ENCODE measurements around the gene GJB2. TPM values are rescaled to one million over a fixed set of nuclear protein-coding genes. Genes with fewer than 3 reads are reported as not detected.

The GJB2 gene
- total RNA-seq: 1 to 10 TPM in 2 of 8 experiments, under 1 TPM in 3, not detected in 3; 0.05 to 3.6 (median 0.17) TPM

DNA sequence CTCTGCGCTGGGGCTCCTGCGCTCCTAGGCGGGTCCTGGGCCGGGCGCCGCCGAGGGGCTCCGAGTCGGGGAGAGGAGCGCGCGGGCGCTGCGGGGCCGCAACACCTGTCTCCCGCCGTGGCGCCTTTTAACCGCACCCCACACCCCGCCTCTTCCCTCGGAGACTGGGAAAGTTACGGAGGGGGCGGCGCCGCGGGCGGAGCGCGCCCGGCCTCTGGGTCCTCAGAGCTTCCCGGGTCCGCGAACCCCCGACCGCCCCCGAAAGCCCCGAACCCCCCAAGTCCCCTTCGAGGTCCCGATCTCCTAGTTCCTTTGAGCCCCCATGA is at the start of gene GJB2:
Gene GJB2, minus strand, starts transcription at position 103 of the 326 bp plus-strand sequence. CDS start 3,357 bp downstream, outside the sequence.
- Histone ChIP-seq H3K4me3 (peak within 1 kb of the TSS; percentile 19 to 37 (median 30)), H3K4me1 (replicated peaks in 1 of 2) (peaks cover 6 to 17% of the 10 kb centered on the region in 2 donors), H3K27ac (no peak within 1 kb of the TSS)
- in situ Hi-C loops (cut with MboI; ENCODE audit: low pct_unique_long_range_greater_than_20kb in 2 of 9, low sequenced_read_pairs in 9 of 9, unreplicated experiment in 9 of 9): loop anchor here in 6 of 9 experiments (25.0 kb wide), 4 partner anchors 270 to 745 kb away; partner anchors contain the start of gene XPO4 (in 5 of the 6)
- 0 to 6% methylated on average over 1 to 7 of the region's 39 CpGs; no CpG with 5 or more reads in 8 of the 10 experiments for WGBS, 10 experiments
- ATAC-seq (replicated peaks in 6 of 8): peak; percentile 27 to 55 (median 44)

GRCh38 chr13:20241593-20241992 is 48.9 kb upstream of the GJB2 start:
- 0 to 67% (median 29%) methylated on average over 1 to 2 of the region's 2 CpGs; no CpG with 5 or more reads in 7 of the 10 experiments for whole genome bisulfite sequencing, 10 experiments
- ATAC-seq (replicated peaks in 6 of 8): no peak
- in situ Hi-C loops (cut with MboI; ENCODE audit: low pct_unique_long_range_greater_than_20kb in 2 of 9, low sequenced_read_pairs in 9 of 9, unreplicated experiment in 9 of 9): no loop called here
- no peak overlapping the region for H3K27ac ChIP-seq
- no peaks in the 10 kb centered on the region for H3K4me1 ChIP-seq (replicated peaks in 1 of 2)
- no peak overlapping the region for H3K4me3 ChIP-seq

DNA sequence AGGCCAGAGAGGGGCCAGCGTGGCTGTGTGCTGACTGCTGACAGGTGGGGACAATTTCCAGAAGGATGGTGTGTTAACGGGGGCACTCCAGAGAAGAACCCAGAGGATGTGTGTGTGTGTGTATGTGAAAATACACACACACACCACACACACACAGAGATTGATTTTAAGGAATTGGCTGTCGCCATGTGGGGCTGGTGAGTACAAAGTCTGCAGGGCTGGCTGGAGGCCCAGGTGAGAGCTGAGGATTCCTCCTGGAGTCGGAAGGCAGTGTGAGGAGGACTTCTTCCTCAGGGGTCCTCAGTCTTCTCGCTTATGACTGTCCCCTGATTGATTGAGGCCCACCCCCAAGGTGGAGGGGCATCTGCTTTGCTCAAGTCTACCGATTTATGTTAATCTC is 47.0 kb upstream of the GJB2 start:
- Histone ChIP-seq H3K4me3 (no peak overlapping the region), H3K4me1 (replicated peaks in 1 of 2) (no peaks in the 10 kb centered on the region), H3K27ac (no peak overlapping the region)
- no peak for ATAC-seq (replicated peaks in 6 of 8)
- WGBS, 10 experiments: 40 to 100% (median 90%) methylated on average over 1 to 2 of the region's 6 CpGs; no CpG with 5 or more reads in 6 of the 10 experiments
- in situ Hi-C loops (cut with MboI; ENCODE audit: low pct_unique_long_range_greater_than_20kb in 2 of 9, low sequenced_read_pairs in 9 of 9, unreplicated experiment in 9 of 9): no loop called here

- no peak overlapping the region for H3K27ac ChIP-seq
- no peak for ATAC-seq (replicated peaks in 6 of 8)
- 44 to 94% (median 78%) methylated on average over 2 to 11 of the region's 25 CpGs; no CpG with 5 or more reads in 3 of the 10 experiments for WGBS, 10 experiments
- in situ Hi-C loops (cut with MboI; ENCODE audit: low pct_unique_long_range_greater_than_20kb in 2 of 9, low sequenced_read_pairs in 9 of 9, unreplicated experiment in 9 of 9): no loop called here
- H3K4me1 ChIP-seq (replicated peaks in 1 of 2): no peaks in the 10 kb centered on the region
- peak overlapping the region in 1 of 5 donors; percentile 16 for H3K4me3 ChIP-seq
Measured at GRCh38 chr13:20232556-20233277, 40.0 kb upstream of the GJB2 start.

DNA sequence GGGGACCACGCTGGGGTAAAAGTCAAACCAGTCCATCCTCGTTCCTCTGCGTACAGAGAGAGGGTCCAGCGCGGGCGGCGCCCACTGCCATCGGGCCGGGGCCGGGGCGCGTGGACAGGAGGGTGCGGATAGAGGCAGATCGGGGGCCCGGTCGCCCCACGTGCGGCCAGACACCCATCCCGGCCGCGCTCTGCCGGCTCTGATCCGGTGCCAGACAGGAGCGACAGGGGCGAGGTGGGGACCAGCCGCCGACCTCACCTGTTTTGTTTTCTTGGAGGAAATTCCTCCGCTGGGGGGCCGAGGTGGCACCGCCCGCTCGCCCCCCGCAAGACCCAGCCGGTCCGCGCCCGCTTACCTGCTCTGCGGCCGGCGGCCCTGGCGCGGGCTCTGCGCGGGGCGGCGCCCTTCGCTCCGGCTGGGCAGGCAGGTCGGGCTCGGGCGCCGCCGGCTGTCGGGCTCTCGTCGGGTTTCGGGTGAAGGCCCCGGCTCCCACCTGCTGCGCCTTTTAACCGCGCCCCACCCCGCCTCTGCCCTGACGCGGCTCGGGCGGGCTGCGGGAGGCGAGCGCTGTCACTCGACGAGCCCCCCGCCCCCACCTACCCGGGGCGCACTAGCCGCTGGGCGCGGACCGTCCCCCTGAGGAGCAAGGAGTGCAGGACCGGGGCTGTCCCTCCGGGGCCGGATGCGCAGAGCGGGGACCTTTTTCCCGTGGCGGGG is 39.3 kb upstream of the GJB2 start, which contains the start of gene GJB6:
Gene GJB6, minus strand, starts transcription at position 481 of the 717 bp plus-strand sequence. CDS start 8,839 bp downstream, outside the sequence.
- H3K4me3 ChIP-seq: peak within 1 kb of the TSS in 3 of 5 donors; percentile 14 to 16 (median 15)
- no peaks in the 10 kb centered on the region for H3K4me1 ChIP-seq (replicated peaks in 1 of 2)
- ATAC-seq (replicated peaks in 6 of 8): peak in 5 of 8 experiments; percentile 16 to 82 (median 43)
- WGBS, 10 experiments: 0 to 20% (median 2%) methylated on average over 2 to 5 of the region's 85 CpGs; no CpG with 5 or more reads in 6 of the 10 experiments
- in situ Hi-C loops (cut with MboI; ENCODE audit: low pct_unique_long_range_greater_than_20kb in 2 of 9, low sequenced_read_pairs in 9 of 9, unreplicated experiment in 9 of 9): no loop called here
- H3K27ac ChIP-seq: no peak within 1 kb of the TSS

- no peak overlapping the region for H3K27ac ChIP-seq
- H3K4me3 ChIP-seq: no peak overlapping the region
Measured at GRCh38 chr13:20230913-20231838, 38.4 kb upstream of the GJB2 start.

GRCh38 chr13:20227730-20228129 is 35.0 kb upstream of the GJB2 start:
- WGBS, 10 experiments: 0 to 100% (median 70%) methylated on average over 1 to 2 of the region's 6 CpGs; no CpG with 5 or more reads in 2 of the 10 experiments
- no peaks in the 10 kb centered on the region for H3K4me1 ChIP-seq (replicated peaks in 1 of 2)
- in situ Hi-C loops (cut with MboI; ENCODE audit: low pct_unique_long_range_greater_than_20kb in 2 of 9, low sequenced_read_pairs in 9 of 9, unreplicated experiment in 9 of 9): no loop called here
- no peak overlapping the region for H3K27ac ChIP-seq
- H3K4me3 ChIP-seq: no peak overlapping the region
- no peak for ATAC-seq (replicated peaks in 6 of 8)

More at GRCh38 chr13:20230913-20231838, 38.4 kb upstream of the GJB2 start:
- WGBS, 10 experiments: 13 to 55% (median 25%) methylated on average over 1 to 16 of the region's 30 CpGs
- no peak for ATAC-seq (replicated peaks in 6 of 8)
- no peaks in the 10 kb centered on the region for H3K4me1 ChIP-seq (replicated peaks in 1 of 2)
- in situ Hi-C loops (cut with MboI; ENCODE audit: low pct_unique_long_range_greater_than_20kb in 2 of 9, low sequenced_read_pairs in 9 of 9, unreplicated experiment in 9 of 9): no loop called here

DNA sequence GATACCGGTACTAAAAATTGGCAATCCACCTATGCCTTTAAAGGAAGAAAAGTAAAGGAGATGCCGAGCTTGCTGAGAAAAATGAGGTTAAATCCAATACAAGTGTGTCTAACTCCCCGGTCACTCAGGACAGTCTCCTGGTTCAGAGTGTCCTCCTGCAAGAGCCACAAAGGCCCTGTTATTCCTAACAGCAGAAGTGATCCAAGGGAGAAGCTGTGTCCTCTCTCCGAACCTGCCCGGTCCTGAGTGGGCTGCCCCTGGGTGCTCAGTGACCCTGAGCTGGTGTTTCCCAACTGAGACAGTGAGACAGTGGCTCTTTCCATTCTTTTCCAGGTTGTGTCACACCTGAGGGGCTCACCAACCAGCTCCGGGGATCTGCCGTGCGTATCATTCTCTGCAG is 34.5 kb upstream of the GJB2 start:
- no peak for ATAC-seq (replicated peaks in 6 of 8)
- in situ Hi-C loops (cut with MboI; ENCODE audit: low pct_unique_long_range_greater_than_20kb in 2 of 9, low sequenced_read_pairs in 9 of 9, unreplicated experiment in 9 of 9): no loop called here
- 0 to 100% (median 95%) methylated on average over 1 to 4 of the region's 8 CpGs; no CpG with 5 or more reads in 1 of the 10 experiments for WGBS, 10 experiments
- Histone ChIP-seq H3K4me1 (replicated peaks in 1 of 2) (no peaks in the 10 kb centered on the region), H3K4me3 (no peak overlapping the region), H3K27ac (no peak overlapping the region)

GRCh38 chr13:20222553-20222952 is 29.8 kb upstream of the GJB2 start:
- H3K4me3 ChIP-seq: no peak overlapping the region
- in situ Hi-C loops (cut with MboI; ENCODE audit: low pct_unique_long_range_greater_than_20kb in 2 of 9, low sequenced_read_pairs in 9 of 9, unreplicated experiment in 9 of 9): no loop called here
- no peaks in the 10 kb centered on the region for H3K4me1 ChIP-seq (replicated peaks in 1 of 2)
- 27 to 100% (median 79%) methylated on average over 1 to 5 of the region's 5 CpGs for WGBS, 10 experiments
- no peak for ATAC-seq (replicated peaks in 6 of 8)
- H3K27ac ChIP-seq: no peak overlapping the region

DNA sequence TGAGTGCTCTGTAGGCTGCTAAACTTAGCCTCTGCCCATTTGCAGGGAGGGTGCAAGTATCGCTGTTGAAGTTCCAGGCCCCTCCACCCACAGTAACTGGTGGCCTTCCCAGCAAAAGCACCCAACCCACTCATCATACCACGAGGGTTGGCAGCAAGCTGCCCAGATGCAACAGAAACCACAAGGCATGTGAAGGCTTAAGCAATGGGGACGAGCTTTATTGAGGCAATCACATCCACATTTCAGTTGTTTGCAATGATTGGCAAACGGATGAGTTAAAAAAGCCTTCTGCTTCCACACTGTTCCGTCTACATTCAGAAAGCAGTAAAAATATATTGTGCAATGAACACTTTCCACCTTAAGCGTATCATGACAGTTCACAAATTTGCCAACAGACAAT is 29.0 kb upstream of the GJB2 start:
- in situ Hi-C loops (cut with MboI; ENCODE audit: low pct_unique_long_range_greater_than_20kb in 2 of 9, low sequenced_read_pairs in 9 of 9, unreplicated experiment in 9 of 9): no loop called here
- H3K4me3 ChIP-seq: no peak overlapping the region
- no peaks in the 10 kb centered on the region for H3K4me1 ChIP-seq (replicated peaks in 1 of 2)
- 0 to 100% (median 63%) methylated on average over 1 to 5 of the region's 6 CpGs; no CpG with 5 or more reads in 1 of the 10 experiments for WGBS, 10 experiments
- ATAC-seq (replicated peaks in 6 of 8): no peak
- H3K27ac ChIP-seq: no peak overlapping the region

DNA sequence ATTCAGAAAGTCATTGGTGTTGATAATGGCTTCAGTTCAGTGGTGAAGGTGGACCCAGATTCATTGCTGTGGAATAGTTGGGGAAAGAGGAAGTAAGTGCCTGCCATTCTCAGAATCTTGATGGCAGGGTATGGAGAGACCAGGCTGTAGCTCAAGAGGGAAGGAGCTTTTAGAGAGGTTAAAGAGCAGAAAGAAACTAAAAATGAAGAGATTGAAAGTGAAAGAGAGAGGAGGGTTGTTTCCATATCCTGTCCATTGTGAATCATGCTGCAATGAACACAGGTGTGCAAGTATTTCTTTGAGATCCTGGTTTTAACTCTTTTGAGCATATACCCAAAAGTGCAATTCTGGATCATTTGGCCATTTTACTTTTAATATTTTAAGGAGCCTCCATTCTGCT is 26.8 kb upstream of the GJB2 start:
- ATAC-seq (replicated peaks in 6 of 8): no peak
- no peaks in the 10 kb centered on the region for H3K4me1 ChIP-seq (replicated peaks in 1 of 2)
- in situ Hi-C loops (cut with MboI; ENCODE audit: low pct_unique_long_range_greater_than_20kb in 2 of 9, low sequenced_read_pairs in 9 of 9, unreplicated experiment in 9 of 9): no loop called here

GRCh38 chr13:20217168-20217567 is 24.4 kb upstream of the GJB2 start:
- H3K27ac ChIP-seq: no peak overlapping the region
- no peak for ATAC-seq (replicated peaks in 6 of 8)

More for the DNA sequence above, 26.8 kb upstream of the GJB2 start:
- Histone ChIP-seq H3K27ac (no peak overlapping the region), H3K4me3 (no peak overlapping the region)

More at GRCh38 chr13:20217168-20217567, 24.4 kb upstream of the GJB2 start:
- no peaks in the 10 kb centered on the region for H3K4me1 ChIP-seq (replicated peaks in 1 of 2)
- in situ Hi-C loops (cut with MboI; ENCODE audit: low pct_unique_long_range_greater_than_20kb in 2 of 9, low sequenced_read_pairs in 9 of 9, unreplicated experiment in 9 of 9): no loop called here
- 25 to 85% (median 58%) methylated on average over 1 to 3 of the region's 3 CpGs for WGBS, 10 experiments
- H3K4me3 ChIP-seq: no peak overlapping the region
